ENCODE measurements around the gene EDRF1.

GRCh38 chr10:125719173-125720001 lies at the start of gene EDRF1:
- TF ChIP-seq EZH2 (IDR thresholded peaks at IDR 0.05; ENCODE audit: low read depth, unreplicated experiment) (no peak), CTCF (conservative IDR thresholded peaks at IDR 0.05; ENCODE audit: low read depth in 2 of 2) (no peak), POLR2AphosphoS5 (IDR thresholded peaks at IDR 0.05; ENCODE audit: low read depth) (peak; percentile 96), REST (IDR thresholded peaks at IDR 0.05; ENCODE audit: unreplicated experiment) (no peak), JUNB (IDR thresholded peaks at IDR 0.05; ENCODE audit: unreplicated experiment) (no peak)

Measured in GM23338 (cell line).